Measurements from ENCODE around the gene KRT8. TPM values are rescaled to one million over a fixed set of nuclear protein-coding genes. Genes with fewer than 3 reads are reported as not detected.

Gene KRT8
- total and polyA plus RNA-seq, 8 donors: 317 to 789 (median 586) TPM

GRCh38 chr12:52900896-52901714, 3.8 kb downstream of the KRT8 start:
- TF ChIP-seq CTCF (IDR thresholded peaks at IDR 0.05): no peak
- Histone ChIP-seq H3K4me1 (peaks cover 8 to 60% (median 35%) of the 10 kb centered on the region in 3 donors), H3K9me3 (no peaks in the 10 kb centered on the region), H3K27ac (peak overlapping the region in 2 of 4 donors; percentile 95), H3K4me3 (peak overlapping the region in 2 of 4 donors; percentile 91 to 94), H3K36me3 (peaks cover 0 to 54% (median 34%) of the 10 kb centered on the region in 3 donors), H3K27me3 (no peaks in the 10 kb centered on the region)
- 31 to 38% methylated on average over 7 of the region's 7 CpGs for WGBS, 2 donors
- FAIRE-seq: no peak
- peak in 2 of 6 donors; percentile 3 to 41 for DNase-seq
- intact Hi-C loops (cut with DNase I): loop anchor here in 2 of 3 donors (10.0 kb wide), 1 partner anchor 54 kb away; no protein-coding TSS in a partner anchor
- ATAC-seq: peak in 1 of 4 donors; percentile 0

DNA sequence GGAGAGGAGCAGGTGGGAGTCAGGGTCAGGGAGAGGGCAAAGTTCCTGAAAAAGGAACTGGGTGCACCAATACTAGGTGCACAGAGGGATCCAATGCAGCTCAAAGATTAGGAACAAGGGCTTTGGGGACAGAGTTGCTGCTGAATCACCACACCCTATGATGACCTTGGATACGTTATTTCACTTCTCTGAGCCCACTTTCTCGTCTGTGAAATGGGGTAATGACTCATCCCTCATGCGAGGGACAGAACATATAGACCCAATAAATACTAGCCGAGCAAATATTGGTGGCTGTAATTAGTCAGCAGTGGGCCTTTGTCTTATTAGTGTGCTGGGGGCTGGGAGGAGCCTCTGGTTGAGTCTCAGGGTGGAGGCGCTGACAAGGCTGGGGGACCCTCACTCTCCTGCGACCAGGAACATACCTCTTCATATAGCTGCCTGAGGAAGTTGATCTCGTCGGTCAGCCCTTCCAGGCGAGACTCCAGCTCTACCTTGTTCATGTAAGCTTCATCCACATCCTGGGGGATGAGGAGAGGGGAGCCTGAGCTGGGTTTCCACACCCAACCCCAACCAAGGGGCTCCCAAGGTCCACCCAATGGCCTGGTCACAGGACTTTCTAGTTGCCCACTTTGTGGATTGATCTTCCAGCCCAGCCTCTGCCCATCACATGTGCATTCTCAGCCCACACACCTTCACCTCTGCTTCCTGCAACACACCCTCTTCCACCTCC, 4.5 kb downstream of the KRT8 start:
- H3K4me3 ChIP-seq: peak overlapping the region in 1 of 4 donors; percentile 91
- ATAC-seq (no peak), DNase-seq (peak in 1 of 6 donors; percentile 27), FAIRE-seq (no peak)
- WGBS, 2 donors: 53 to 60% methylated on average over 9 of the region's 9 CpGs
- peak overlapping the region in 3 of 4 donors; percentile 2 to 95 (median 95) for H3K27ac ChIP-seq
- TF ChIP-seq CTCF (IDR thresholded peaks at IDR 0.05): no peak
- H3K36me3 ChIP-seq: peaks cover 0 to 54% (median 34%) of the 10 kb centered on the region in 3 donors
- no peaks in the 10 kb centered on the region for H3K9me3 ChIP-seq
- peaks cover 14 to 58% (median 37%) of the 10 kb centered on the region in 3 donors for H3K4me1 ChIP-seq
- H3K27me3 ChIP-seq: no peaks in the 10 kb centered on the region
- intact Hi-C loops (cut with DNase I): loop anchor here in 2 of 3 donors (10.0 kb wide), 1 partner anchor 54 kb away; no protein-coding TSS in a partner anchor

- no peak for ATAC-seq
- 86 to 89% methylated on average over 13 of the region's 13 CpGs for WGBS, 2 donors
- DNase-seq: peak in 1 of 6 donors; percentile 60
- Histone ChIP-seq H3K27ac (peak overlapping the region in 2 of 4 donors; percentile 2 to 95), H3K27me3 (no peaks in the 10 kb centered on the region), H3K9me3 (no peaks in the 10 kb centered on the region), H3K4me3 (peak overlapping the region in 1 of 4 donors; percentile 91), H3K36me3 (peaks cover 0 to 54% (median 34%) of the 10 kb centered on the region in 3 donors), H3K4me1 (peaks cover 14 to 56% (median 38%) of the 10 kb centered on the region in 3 donors)
- no peak for TF ChIP-seq CTCF (IDR thresholded peaks at IDR 0.05)
- FAIRE-seq: no peak
- intact Hi-C loops (cut with DNase I): loop anchor here (10.0 kb wide), 2 partner anchors 55 to 75 kb away; no protein-coding TSS in a partner anchor
These were observed 5.4 kb downstream of the KRT8 start for GRCh38 chr12:52899338-52900035.

DNA sequence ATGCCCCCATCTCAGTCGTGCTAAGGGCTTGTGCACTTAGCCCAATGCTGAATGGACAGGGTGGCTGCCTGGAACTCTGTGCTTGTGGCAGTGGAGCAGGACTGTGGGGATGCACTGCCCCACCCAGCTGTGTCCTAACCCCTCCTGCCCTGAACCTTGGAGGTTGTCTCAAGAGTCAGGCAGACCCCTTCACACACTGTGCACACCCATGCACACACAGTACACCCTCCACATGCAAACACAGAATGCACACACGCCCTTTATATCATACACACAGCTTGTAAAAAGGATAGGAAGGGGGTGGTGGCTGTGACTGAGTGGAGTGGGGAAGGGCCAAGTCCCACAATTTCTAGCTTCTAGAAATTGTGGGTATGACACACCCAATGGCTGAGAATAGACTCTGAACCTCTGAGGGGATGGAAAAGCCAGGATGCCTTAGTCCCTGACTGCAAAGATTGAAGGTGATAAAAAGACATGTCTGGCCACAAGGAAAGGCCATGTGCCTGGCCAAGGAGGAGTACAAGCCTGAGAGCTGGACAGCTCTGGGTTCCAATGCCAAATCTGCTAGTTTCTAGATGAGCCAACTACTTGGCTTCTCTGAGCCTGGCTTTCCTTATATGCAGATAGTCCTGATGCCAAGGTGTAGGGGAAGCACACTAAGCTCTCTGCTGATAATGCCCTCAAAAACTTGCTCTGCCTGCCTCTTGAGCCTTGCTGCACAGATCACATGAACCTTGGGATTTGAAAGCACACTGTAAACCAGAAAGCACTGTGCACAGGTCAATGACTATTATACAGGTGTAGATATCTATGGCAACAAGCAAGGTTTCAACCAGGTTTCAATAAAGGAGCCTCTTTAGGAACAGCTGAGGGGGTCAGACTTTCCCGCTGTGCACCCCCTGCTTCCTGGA, 8.4 kb downstream of the KRT8 start:
- H3K9me3 ChIP-seq: no peaks in the 10 kb centered on the region
- peak; percentile 8 to 24 (median 12) for ATAC-seq
- H3K4me1 ChIP-seq: peaks cover 14 to 56% (median 36%) of the 10 kb centered on the region in 3 donors
- 45 to 59% methylated on average over 3 of the region's 3 CpGs for WGBS, 2 donors
- no peak for TF ChIP-seq CTCF (IDR thresholded peaks at IDR 0.05)
- peak overlapping the region; percentile 8 to 57 (median 38) for H3K27ac ChIP-seq
- no peak for FAIRE-seq
- no peaks in the 10 kb centered on the region for H3K27me3 ChIP-seq
- no peak for DNase-seq
- H3K4me3 ChIP-seq: no peak overlapping the region
- peaks cover 0 to 47% (median 34%) of the 10 kb centered on the region in 3 donors for H3K36me3 ChIP-seq
- intact Hi-C loops (cut with DNase I): loop anchor here in 1 of 3 donors (10.0 kb wide), 1 partner anchor 78 kb away; no protein-coding TSS in a partner anchor

Data from pancreas (tissue), 10 donors.